Testis (tissue), 5 donors: ENCODE measurements around the gene SPATA19. TPM values are rescaled to one million over a fixed set of nuclear protein-coding genes. Genes with fewer than 3 reads are reported as not detected.
A peak's percentile ranks its signal among the peaks of the same experiment; 100 is the strongest.

Experiments used
- DNase-seq: peaks from one replicate; pipeline ENCODE4 v3.0.0-alpha.2; 2019
- H3K27ac ChIP-seq, 2 donors: fragments of 200-600 bp; sonication (generic); one replicate each; pipeline ENCODE4 v1.5.1; 2019
- H3K27me3 ChIP-seq: fragments of 200-600 bp; sonication (generic); one replicate; pipeline ENCODE4 v1.5.1; 2019
- H3K36me3 ChIP-seq: fragments of 200-600 bp; sonication (generic); one replicate; pipeline ENCODE4 v1.5.1; 2017; ENCODE audit warnings: low read depth; ENCODE audit errors: missing control alignments
- H3K4me1 ChIP-seq: fragments of 200-600 bp; sonication (generic); one replicate; pipeline ENCODE4 v1.5.1; 2019
- H3K4me3 ChIP-seq, 2 donors: fragments of 200-600 bp; sonication (generic); one replicate each; pipeline ENCODE4 v1.5.1; 2017 to 2019
- H3K9me3 ChIP-seq: fragments of 200-600 bp; sonication (generic); one replicate; pipeline ENCODE4 v1.5.1; 2017
- POLR2A ChIP-seq: fragments of 450-650 bp; IDR thresholded peaks from one replicate; pipeline ENCODE4 v1.6.1; 2017; ENCODE audit warnings: antibody characterized with exemption, mild to moderate bottlenecking, moderate library complexity
- WGBS, 2 donors: methylation state at CpG; one replicate each; pipeline ENCODE4 v1.1.5; 2018; 5-methylcytosine and 5-hydroxymethylcytosine counted together
- intact Hi-C: fragments of 100-400 bp; cut with DNase I; formaldehyde crosslinking; loops from one replicate; pipeline ENCODE4 v1.15.1; 2023; ENCODE audit warnings: low total_unique reads
- long read RNA-seq, 2 donors: transcript quantifications; one replicate each; lab custom pipeline, GENCODE V29; 2026
- polyA plus RNA-seq: library from polyadenylated mRNA; stranded (reverse); fragments of 350-450 nt; fragmentation: Illumina TruSeq; extraction: RNeasy Lipid Tissue Mini Kit (QIAGEN cat#74804); gene quantifications from one replicate; pipeline ENCODE4 v1.2.3, GENCODE V29; 2014; ENCODE audit warnings: low read depth, low replicate concordance; ENCODE audit not compliant: insufficient read depth
- total RNA-seq, 2 donors: library from RNA; depleted of rRNA; stranded (reverse); fragments of >200 nt; gene quantifications; one replicate each; pipeline ENCODE4 v1.2.3, GENCODE V29; 2016
- TF ChIP-seq, protein P1 (sequence below), 3 experiments: fragments of 450-650 bp in 2 of 3; fragments of 200-600 bp in 1 of 3; sonication (generic) in 1 of 3; IDR thresholded peaks; one replicate each; pipeline ENCODE4 v1.5.1; 2016 to 2019; ENCODE audit warnings: antibody characterized with exemption in 3 of 3, mild to moderate bottlenecking in 2 of 3, moderate library complexity in 1 of 3

Gene SPATA19, protein sequence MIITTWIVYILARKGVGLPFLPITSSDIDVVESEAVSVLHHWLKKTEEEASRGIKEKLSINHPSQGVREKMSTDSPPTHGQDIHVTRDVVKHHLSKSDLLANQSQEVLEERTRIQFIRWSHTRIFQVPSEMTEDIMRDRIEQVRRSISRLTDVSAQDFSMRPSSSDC
- 100 to 1,000 TPM in 1 of 2 donors, 10 to 100 TPM in 1; 43.4 to 154 TPM for total RNA-seq
- 142 TPM for polyA plus RNA-seq
- long read RNA-seq, donor 1, result 0 reads
- long read RNA-seq, donor 2, result 0 reads

DNA sequence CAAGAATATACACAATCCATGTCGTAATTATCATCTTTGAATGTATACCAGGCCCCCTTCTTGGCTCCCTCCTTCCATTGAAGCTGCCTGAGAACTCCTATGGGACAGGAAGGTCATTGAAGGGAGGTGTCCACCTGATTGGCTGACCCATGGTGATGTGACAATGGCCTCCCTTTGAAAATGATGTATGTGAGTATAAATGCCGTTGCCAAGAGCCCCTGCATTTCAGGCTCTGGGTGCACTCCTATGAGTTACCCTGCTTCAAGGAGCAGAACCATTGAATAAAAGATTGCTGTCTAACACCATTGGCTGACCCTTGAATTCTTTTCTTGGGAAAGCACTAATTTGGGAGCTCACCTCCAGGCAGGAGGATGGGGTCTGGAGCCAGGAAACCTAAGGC lies at the start of gene SPATA19:
SPATA19 (minus strand) TSS at position 101 of the 400 bp plus-strand sequence; CDS start at position 34, 67 bp downstream.
- TF ChIP-seq, protein P1, sequence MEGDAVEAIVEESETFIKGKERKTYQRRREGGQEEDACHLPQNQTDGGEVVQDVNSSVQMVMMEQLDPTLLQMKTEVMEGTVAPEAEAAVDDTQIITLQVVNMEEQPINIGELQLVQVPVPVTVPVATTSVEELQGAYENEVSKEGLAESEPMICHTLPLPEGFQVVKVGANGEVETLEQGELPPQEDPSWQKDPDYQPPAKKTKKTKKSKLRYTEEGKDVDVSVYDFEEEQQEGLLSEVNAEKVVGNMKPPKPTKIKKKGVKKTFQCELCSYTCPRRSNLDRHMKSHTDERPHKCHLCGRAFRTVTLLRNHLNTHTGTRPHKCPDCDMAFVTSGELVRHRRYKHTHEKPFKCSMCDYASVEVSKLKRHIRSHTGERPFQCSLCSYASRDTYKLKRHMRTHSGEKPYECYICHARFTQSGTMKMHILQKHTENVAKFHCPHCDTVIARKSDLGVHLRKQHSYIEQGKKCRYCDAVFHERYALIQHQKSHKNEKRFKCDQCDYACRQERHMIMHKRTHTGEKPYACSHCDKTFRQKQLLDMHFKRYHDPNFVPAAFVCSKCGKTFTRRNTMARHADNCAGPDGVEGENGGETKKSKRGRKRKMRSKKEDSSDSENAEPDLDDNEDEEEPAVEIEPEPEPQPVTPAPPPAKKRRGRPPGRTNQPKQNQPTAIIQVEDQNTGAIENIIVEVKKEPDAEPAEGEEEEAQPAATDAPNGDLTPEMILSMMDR (IDR thresholded peaks at IDR 0.05), result no peak
- no peak for TF ChIP-seq POLR2A
- no peak within 1 kb of the TSS for H3K27ac ChIP-seq
- WGBS, 2 donors, result 76 to 86% methylated on average over 2 of the region's 2 CpGs
- peak within 1 kb of the TSS in 1 of 2 donors; percentile 6 for H3K4me3 ChIP-seq
- H3K36me3 ChIP-seq, result no peaks in the 10 kb centered on the region
- no peak for DNase-seq
- H3K4me1 ChIP-seq, result no peaks in the 10 kb centered on the region
- H3K9me3 ChIP-seq, result no peaks in the 10 kb centered on the region
- no peaks in the 10 kb centered on the region for H3K27me3 ChIP-seq
- intact Hi-C loops, result no loop called here

DNA sequence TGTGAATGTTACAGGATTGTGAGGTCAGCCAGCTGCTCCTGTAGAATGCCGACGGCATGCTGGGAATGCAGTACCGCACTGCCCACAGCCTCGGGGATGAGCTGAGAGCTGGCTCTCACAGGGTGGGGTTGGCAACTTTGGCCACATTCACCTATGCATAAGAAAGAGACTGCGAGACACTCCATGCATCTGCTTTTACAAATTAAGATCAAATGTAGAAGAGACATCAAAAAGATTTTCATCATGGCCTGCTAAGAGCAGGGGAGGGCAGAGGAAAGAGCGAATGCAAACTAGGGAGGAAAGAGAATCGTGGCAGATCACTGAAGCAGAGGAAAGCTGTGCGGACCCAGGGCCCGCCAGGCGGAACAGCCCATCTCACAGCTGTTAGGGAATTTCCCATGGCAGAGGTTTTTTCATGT lies 49.8 kb upstream of the SPATA19 start:
- no peaks in the 10 kb centered on the region for H3K9me3 ChIP-seq
- no peaks in the 10 kb centered on the region for H3K36me3 ChIP-seq
- peak; percentile 12 for DNase-seq
- WGBS, 2 donors, result 54% methylated on average over 10 of the region's 10 CpGs
- TF ChIP-seq POLR2A, result no peak
- H3K4me3 ChIP-seq, result no peak overlapping the region
- no peaks in the 10 kb centered on the region for H3K4me1 ChIP-seq
- H3K27me3 ChIP-seq, result no peaks in the 10 kb centered on the region
- no peak overlapping the region for H3K27ac ChIP-seq
- intact Hi-C loops, result no loop called here

DNA sequence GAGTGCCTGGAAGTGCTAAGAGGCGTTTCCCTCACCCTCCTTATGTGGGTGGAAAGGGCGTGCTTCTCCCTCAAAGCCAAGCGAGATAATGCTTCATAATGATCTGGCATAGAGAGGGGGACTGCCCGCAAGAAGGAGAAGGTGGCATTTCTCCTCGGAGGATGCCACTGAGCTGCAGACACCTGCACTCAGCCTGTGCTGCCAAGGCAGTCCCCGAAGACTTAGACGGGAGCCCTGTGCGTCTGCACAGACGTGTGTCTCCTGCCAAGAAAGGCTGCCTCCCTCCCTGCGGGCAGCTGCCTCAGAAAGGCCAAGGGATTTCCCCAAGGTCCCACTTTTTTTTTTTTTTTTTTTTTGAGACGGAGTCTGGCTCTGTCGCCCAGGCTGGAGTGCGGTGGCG lies 48.1 kb upstream of the SPATA19 start:
- TF ChIP-seq POLR2A, result no peak
- TF ChIP-seq, protein P1 (IDR thresholded peaks at IDR 0.05), result no peak
- Histone ChIP-seq H3K4me3 (no peak overlapping the region), H3K27ac (no peak overlapping the region), H3K9me3 (no peaks in the 10 kb centered on the region), H3K4me1 (no peaks in the 10 kb centered on the region), H3K27me3 (no peaks in the 10 kb centered on the region), H3K36me3 (no peaks in the 10 kb centered on the region)
- intact Hi-C loops, result no loop called here
- DNase-seq, result peak; percentile 17
- 44 to 60% methylated on average over 14 of the region's 14 CpGs for WGBS, 2 donors

DNA sequence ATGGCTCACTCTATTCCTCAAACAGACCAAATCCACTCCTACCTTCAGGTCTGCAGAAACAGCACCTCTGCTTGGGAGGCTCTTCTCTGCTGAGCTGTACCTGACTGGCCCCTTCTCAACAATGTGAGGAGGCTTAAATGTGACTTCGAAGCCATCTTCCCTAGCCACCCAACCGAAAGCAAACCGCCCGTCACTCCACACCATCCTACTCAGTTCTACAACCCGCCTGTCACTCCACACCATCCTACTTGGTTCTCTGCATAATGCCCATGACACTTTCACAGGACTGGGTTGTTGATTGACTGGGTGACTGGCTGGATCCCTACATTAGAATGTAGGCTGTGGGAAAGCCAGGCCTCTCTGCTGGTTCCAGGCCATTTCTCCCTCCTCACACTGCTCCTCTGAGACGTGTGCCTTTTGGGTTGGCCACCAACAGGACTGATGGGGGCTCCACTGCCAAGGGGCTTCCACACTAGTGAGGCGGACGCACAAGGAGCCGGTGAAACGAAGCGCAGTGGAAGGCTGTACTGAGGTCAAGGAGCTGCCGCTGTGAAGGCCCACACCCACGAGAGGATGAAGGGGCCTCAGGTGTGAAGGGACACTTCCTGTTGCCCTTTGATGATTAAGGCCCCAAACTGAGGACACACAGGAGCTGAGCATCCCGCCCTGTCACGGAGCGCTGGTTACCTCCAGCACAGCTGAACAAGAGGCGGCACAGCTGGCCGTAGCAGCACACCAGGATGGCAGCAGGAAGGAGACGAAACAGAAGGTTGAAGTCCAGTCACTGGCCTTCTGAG lies 47.5 kb upstream of the SPATA19 start:
- WGBS, 2 donors, result 83 to 92% methylated on average over 12 to 19 of the region's 19 CpGs
- DNase-seq, result peak; percentile 11
- TF ChIP-seq, protein P1 (IDR thresholded peaks at IDR 0.05), result no peak
- no peak for TF ChIP-seq POLR2A

DNA sequence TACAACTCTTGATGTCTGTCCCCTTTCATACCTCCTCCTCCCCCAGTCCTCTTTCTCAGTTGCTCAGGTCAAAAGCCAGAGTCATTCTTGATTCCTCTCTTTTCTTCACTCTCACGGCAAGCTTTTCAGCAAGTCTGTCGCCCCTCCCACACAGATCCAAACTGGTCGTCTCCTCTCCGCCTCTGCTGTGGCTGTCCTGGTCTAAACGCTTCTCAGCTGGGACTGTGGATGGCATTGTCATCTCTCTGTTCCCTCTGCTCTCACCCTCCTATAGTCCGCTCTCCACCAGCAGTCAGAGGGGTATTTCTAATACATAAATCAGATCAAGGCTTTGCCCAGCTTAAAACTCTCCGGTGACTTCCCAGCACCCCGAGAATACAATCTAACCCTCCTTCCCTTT lies 46.8 kb upstream of the SPATA19 start:
- no peaks in the 10 kb centered on the region for H3K4me1 ChIP-seq
- H3K36me3 ChIP-seq, result no peaks in the 10 kb centered on the region
- no peaks in the 10 kb centered on the region for H3K9me3 ChIP-seq
- WGBS, 2 donors, result 72 to 73% methylated on average over 8 of the region's 8 CpGs
- no peaks in the 10 kb centered on the region for H3K27me3 ChIP-seq
- H3K27ac ChIP-seq, result no peak overlapping the region
- H3K4me3 ChIP-seq, result no peak overlapping the region
- TF ChIP-seq POLR2A, result no peak
- TF ChIP-seq, protein P1 (IDR thresholded peaks at IDR 0.05), result no peak
- no peak for DNase-seq
- intact Hi-C loops, result no loop called here

More for the DNA sequence above, 47.5 kb upstream of the SPATA19 start:
- H3K9me3 ChIP-seq, result no peaks in the 10 kb centered on the region
- H3K36me3 ChIP-seq, result no peaks in the 10 kb centered on the region
- no peaks in the 10 kb centered on the region for H3K4me1 ChIP-seq
- intact Hi-C loops, result no loop called here
- no peak overlapping the region for H3K27ac ChIP-seq
- H3K27me3 ChIP-seq, result no peaks in the 10 kb centered on the region
- no peak overlapping the region for H3K4me3 ChIP-seq
